H1 (cell line): ENCODE data around the gene NSG2. TPM values are rescaled to one million over a fixed set of nuclear protein-coding genes. Genes with fewer than 3 reads are reported as not detected.

ENCODE experiments used
- CBX8 ChIP-seq: fragments of 300-800, 300-1000 bp; sonication (generic); IDR thresholded peaks from 2 replicates; pipeline ENCODE4 v1.7.1; 2016; ENCODE audit warnings: low read depth, low read length, borderline replicate concordance
- CTCF ChIP-seq, 3 experiments: IDR thresholded peaks; 1 replicate in 2 of 3; 2 replicates in 1 of 3; pipeline versions ENCODE4 v1.5.1 to v1.6.1; 2011; ENCODE audit warnings: low read length in 3 of 3, mild to moderate bottlenecking in 3 of 3, inconsistent platforms in 2 of 3, low read depth in 1 of 3, moderate library complexity in 1 of 3; ENCODE audit not compliant: insufficient read depth in 1 of 3; ENCODE audit errors: control extremely low read depth in 1 of 3
- HDAC2 ChIP-seq, 2 experiments: fragments of 300-600 bp in 1 of 2; sonication (generic) in 1 of 2; IDR thresholded peaks; 2 replicates each; pipeline ENCODE4 v1.6.1; 2011 to 2012; ENCODE audit warnings: low read depth in 2 of 2, low read length in 2 of 2, mild to moderate bottlenecking in 2 of 2, moderate library complexity in 2 of 2, borderline replicate concordance in 1 of 2, inconsistent platforms in 1 of 2
- MAX ChIP-seq: IDR thresholded peaks from 2 replicates; pipeline ENCODE4 v1.6.1; 2012; ENCODE audit warnings: inconsistent platforms
- PHF8 ChIP-seq: fragments of 200-600 bp; sonication (generic); conservative IDR thresholded peaks from 2 replicates; pipeline ENCODE4 v1.7.1; 2012; ENCODE audit warnings: low read depth, mild to moderate bottlenecking, inconsistent platforms, low read length, moderate library complexity
- POU5F1 ChIP-seq: IDR thresholded peaks from 2 replicates; pipeline ENCODE4 v1.6.1; 2011; ENCODE audit warnings: low read depth, mild to moderate bottlenecking, low read length, moderate library complexity
- RBBP5 ChIP-seq: IDR thresholded peaks from 2 replicates; pipeline ENCODE4 v1.7.1; 2012; ENCODE audit warnings: low read depth, mild to moderate bottlenecking, inconsistent platforms, low read length, moderate library complexity, borderline replicate concordance
- SIX5 ChIP-seq: IDR thresholded peaks from 2 replicates; pipeline ENCODE4 v1.6.1; 2011; ENCODE audit warnings: mild to moderate bottlenecking, low read depth, low read length
- polyA plus RNA-seq, 7 experiments: library from polyadenylated mRNA; depleted of rRNA in 3 of 7; stranded (reverse) in 5 of 7; unstranded in 2 of 7; fragments of >200 nt in 5 of 7; fragments of 200-250 nt in 2 of 7; gene quantifications; 1 replicate in 5 of 7; 2 replicates in 1 of 7; 4 replicates in 1 of 7; pipeline versions ENCODE4 v1.2.1 to v1.2.3, GENCODE V29; 2011 to 2013; ENCODE audit warnings: missing spikeins in 2 of 7, mixed read lengths in 2 of 7
- total RNA-seq: library from RNA; stranded (reverse); fragmentation: NEBNext Ultra II Directional; extraction: Animal tissue kit (Norgen Biotek cat#: 25700); gene quantifications from 2 replicates; pipeline ENCODE4 v1.2.1, GENCODE V29; 2021

Gene NSG2
- total and polyA plus RNA-seq, 2 of the 8 experiments (the other 6 are each of a cell fraction or from before 2014, with no cell fraction given): 0.56 to 0.78 TPM

- no peak for TF ChIP-seq CTCF (IDR thresholded peaks at IDR 0.05; ENCODE audit: control extremely low read depth in 1 of 3, insufficient read depth in 1 of 3, low read depth in 1 of 3, low read length in 3 of 3)
- TF ChIP-seq HDAC2 (IDR thresholded peaks at IDR 0.05; ENCODE audit: borderline replicate concordance in 1 of 2, low read depth in 2 of 2, low read length in 2 of 2): no peak
- TF ChIP-seq POU5F1: no peak
- TF ChIP-seq MAX: no peak
- TF ChIP-seq RBBP5: no peak
- TF ChIP-seq SIX5: no peak
- no peak for TF ChIP-seq PHF8
- TF ChIP-seq CBX8: no peak
Observed at GRCh38 chr5:173997331-173997730, 48.2 kb upstream of the NSG2 start (continued).
